ENCODE results near the gene NR1D1.
A peak's percentile ranks its signal among the peaks of the same experiment; 100 is the strongest.

- TF ChIP-seq, protein P1, sequence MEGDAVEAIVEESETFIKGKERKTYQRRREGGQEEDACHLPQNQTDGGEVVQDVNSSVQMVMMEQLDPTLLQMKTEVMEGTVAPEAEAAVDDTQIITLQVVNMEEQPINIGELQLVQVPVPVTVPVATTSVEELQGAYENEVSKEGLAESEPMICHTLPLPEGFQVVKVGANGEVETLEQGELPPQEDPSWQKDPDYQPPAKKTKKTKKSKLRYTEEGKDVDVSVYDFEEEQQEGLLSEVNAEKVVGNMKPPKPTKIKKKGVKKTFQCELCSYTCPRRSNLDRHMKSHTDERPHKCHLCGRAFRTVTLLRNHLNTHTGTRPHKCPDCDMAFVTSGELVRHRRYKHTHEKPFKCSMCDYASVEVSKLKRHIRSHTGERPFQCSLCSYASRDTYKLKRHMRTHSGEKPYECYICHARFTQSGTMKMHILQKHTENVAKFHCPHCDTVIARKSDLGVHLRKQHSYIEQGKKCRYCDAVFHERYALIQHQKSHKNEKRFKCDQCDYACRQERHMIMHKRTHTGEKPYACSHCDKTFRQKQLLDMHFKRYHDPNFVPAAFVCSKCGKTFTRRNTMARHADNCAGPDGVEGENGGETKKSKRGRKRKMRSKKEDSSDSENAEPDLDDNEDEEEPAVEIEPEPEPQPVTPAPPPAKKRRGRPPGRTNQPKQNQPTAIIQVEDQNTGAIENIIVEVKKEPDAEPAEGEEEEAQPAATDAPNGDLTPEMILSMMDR (optimal IDR thresholded peaks at IDR 0.05 in 1 of 3, IDR thresholded peaks at IDR 0.05 in 1 of 3, conservative IDR thresholded peaks at IDR 0.05 in 1 of 3; ENCODE audit: extremely low read depth in 1 of 3, insufficient read depth in 2 of 3, low read length in 3 of 3): peak; percentile 80 to 95 (median 90)
- TF ChIP-seq EZH2 (IDR thresholded peaks at IDR 0.05; ENCODE audit: low read length): no peak
These were observed 12.9 kb upstream of the NR1D1 start for GRCh38 chr17:40113110-40113906.
